ENCODE results near the gene TMEM273.

TMEM273 gene

GRCh38 chr10:49135575-49136313 lies 52.4 kb downstream of the TMEM273 start:
- no peak overlapping the region for H3K4me3 ChIP-seq (ENCODE audit: low read length)
- no peaks in the 10 kb centered on the region for H3K4me1 ChIP-seq (ENCODE audit: insufficient read depth, low read length)
- no peak overlapping the region for H3K9ac ChIP-seq (ENCODE audit: low read depth, low read length)
- no peaks in the 10 kb centered on the region for H3K27me3 ChIP-seq (ENCODE audit: insufficient read depth, low read length)
- H3K36me3 ChIP-seq (ENCODE audit: insufficient read depth, low read length) = no peaks in the 10 kb centered on the region
- WGBS = 94% methylated on average over 6 of the region's 9 CpGs
- H3K27ac ChIP-seq (ENCODE audit: low read depth, low read length) = no peak overlapping the region
- H3K9me3 ChIP-seq (ENCODE audit: insufficient read depth, low read depth, low read length) = no peaks in the 10 kb centered on the region

- 97% methylated on average over 3 of the region's 3 CpGs for WGBS
- Histone ChIP-seq H3K27me3 (ENCODE audit: insufficient read depth, low read length) (no peaks in the 10 kb centered on the region), H3K4me3 (ENCODE audit: low read length) (no peak overlapping the region), H3K27ac (ENCODE audit: low read depth, low read length) (no peak overlapping the region), H3K9me3 (ENCODE audit: insufficient read depth, low read depth, low read length) (no peaks in the 10 kb centered on the region), H3K4me1 (ENCODE audit: insufficient read depth, low read length) (no peaks in the 10 kb centered on the region), H3K9ac (ENCODE audit: low read depth, low read length) (no peak overlapping the region), H3K36me3 (ENCODE audit: insufficient read depth, low read length) (no peaks in the 10 kb centered on the region)
Measured at GRCh38 chr10:49134327-49134726, 53.9 kb downstream of the TMEM273 start.

GRCh38 chr10:49133706-49134248 lies 54.4 kb downstream of the TMEM273 start, which contains the start of gene FAM170B:
Gene FAM170B (minus strand): TSS chr10:49134021. CDS start chr10:49133918, 103 bp downstream.
- Histone ChIP-seq H3K27me3 (ENCODE audit: insufficient read depth, low read length) (no peaks in the 10 kb centered on the region), H3K9ac (ENCODE audit: low read depth, low read length) (no peak within 1 kb of the TSS), H3K9me3 (ENCODE audit: insufficient read depth, low read depth, low read length) (no peaks in the 10 kb centered on the region), H3K4me1 (ENCODE audit: insufficient read depth, low read length) (no peaks in the 10 kb centered on the region), H3K4me3 (ENCODE audit: low read length) (no peak within 1 kb of the TSS), H3K27ac (ENCODE audit: low read depth, low read length) (no peak within 1 kb of the TSS), H3K36me3 (ENCODE audit: insufficient read depth, low read length) (no peaks in the 10 kb centered on the region)
- WGBS = 95% methylated on average over 5 of the region's 5 CpGs

GRCh38 chr10:49132362-49132737 lies 55.8 kb downstream of the TMEM273 start:
- H3K9ac ChIP-seq (ENCODE audit: low read depth, low read length) = no peak overlapping the region
- no peaks in the 10 kb centered on the region for H3K4me1 ChIP-seq (ENCODE audit: insufficient read depth, low read length)
- 97% methylated on average over 2 of the region's 2 CpGs for WGBS
- H3K27me3 ChIP-seq (ENCODE audit: insufficient read depth, low read length) = no peaks in the 10 kb centered on the region
- no peaks in the 10 kb centered on the region for H3K36me3 ChIP-seq (ENCODE audit: insufficient read depth, low read length)
- no peak overlapping the region for H3K4me3 ChIP-seq (ENCODE audit: low read length)
- no peak overlapping the region for H3K27ac ChIP-seq (ENCODE audit: low read depth, low read length)
- no peaks in the 10 kb centered on the region for H3K9me3 ChIP-seq (ENCODE audit: insufficient read depth, low read depth, low read length)

- Histone ChIP-seq H3K36me3 (ENCODE audit: insufficient read depth, low read length) (no peaks in the 10 kb centered on the region), H3K9ac (ENCODE audit: low read depth, low read length) (no peak overlapping the region), H3K4me1 (ENCODE audit: insufficient read depth, low read length) (no peaks in the 10 kb centered on the region), H3K27me3 (ENCODE audit: insufficient read depth, low read length) (no peaks in the 10 kb centered on the region), H3K9me3 (ENCODE audit: insufficient read depth, low read depth, low read length) (no peaks in the 10 kb centered on the region), H3K4me3 (ENCODE audit: low read length) (no peak overlapping the region), H3K27ac (ENCODE audit: low read depth, low read length) (no peak overlapping the region)
- 95% methylated on average over 37 of the region's 37 CpGs for WGBS
Measured at GRCh38 chr10:49131507-49132361, 56.5 kb downstream of the TMEM273 start.

- no peak overlapping the region for H3K9ac ChIP-seq (ENCODE audit: low read depth, low read length)
- H3K9me3 ChIP-seq (ENCODE audit: insufficient read depth, low read depth, low read length) = no peaks in the 10 kb centered on the region
- H3K27ac ChIP-seq (ENCODE audit: low read depth, low read length) = no peak overlapping the region
- H3K4me3 ChIP-seq (ENCODE audit: low read length) = no peak overlapping the region
- no peaks in the 10 kb centered on the region for H3K27me3 ChIP-seq (ENCODE audit: insufficient read depth, low read length)
- 94% methylated on average over 1 of the region's 1 CpG for WGBS
- no peaks in the 10 kb centered on the region for H3K4me1 ChIP-seq (ENCODE audit: insufficient read depth, low read length)
- H3K36me3 ChIP-seq (ENCODE audit: insufficient read depth, low read length) = no peaks in the 10 kb centered on the region
Measured at GRCh38 chr10:49129376-49129775, 58.8 kb downstream of the TMEM273 start.

GRCh38 chr10:49128854-49129253 lies 59.3 kb downstream of the TMEM273 start:
- WGBS = 93% methylated on average over 4 of the region's 4 CpGs
- no peaks in the 10 kb centered on the region for H3K4me1 ChIP-seq (ENCODE audit: insufficient read depth, low read length)
- no peaks in the 10 kb centered on the region for H3K27me3 ChIP-seq (ENCODE audit: insufficient read depth, low read length)
- H3K36me3 ChIP-seq (ENCODE audit: insufficient read depth, low read length) = no peaks in the 10 kb centered on the region
- H3K4me3 ChIP-seq (ENCODE audit: low read length) = no peak overlapping the region
- H3K9me3 ChIP-seq (ENCODE audit: insufficient read depth, low read depth, low read length) = no peaks in the 10 kb centered on the region
- H3K27ac ChIP-seq (ENCODE audit: low read depth, low read length) = no peak overlapping the region
- H3K9ac ChIP-seq (ENCODE audit: low read depth, low read length) = no peak overlapping the region

- WGBS = 93% methylated on average over 7 of the region's 7 CpGs
- no peaks in the 10 kb centered on the region for H3K36me3 ChIP-seq (ENCODE audit: insufficient read depth, low read length)
Measured at GRCh38 chr10:49123981-49124950, 63.9 kb downstream of the TMEM273 start.

GRCh38 chr10:49120911-49121310 lies 67.3 kb downstream of the TMEM273 start:
- Histone ChIP-seq H3K9ac (ENCODE audit: low read depth, low read length) (no peak overlapping the region), H3K36me3 (ENCODE audit: insufficient read depth, low read length) (no peaks in the 10 kb centered on the region), H3K27ac (ENCODE audit: low read depth, low read length) (no peak overlapping the region), H3K27me3 (ENCODE audit: insufficient read depth, low read length) (0 out of 2 replicates have a peak, but pooled peaks cover 2% of the 10 kb centered on the region), H3K4me3 (ENCODE audit: low read length) (no peak overlapping the region), H3K9me3 (ENCODE audit: insufficient read depth, low read depth, low read length) (no peaks in the 10 kb centered on the region), H3K4me1 (ENCODE audit: insufficient read depth, low read length) (no peaks in the 10 kb centered on the region)
- WGBS = 95% methylated on average over 3 of the region's 3 CpGs

More at GRCh38 chr10:49123981-49124950, 63.9 kb downstream of the TMEM273 start:
- H3K4me3 ChIP-seq (ENCODE audit: low read length) = no peak overlapping the region
- no peak overlapping the region for H3K27ac ChIP-seq (ENCODE audit: low read depth, low read length)
- H3K9me3 ChIP-seq (ENCODE audit: insufficient read depth, low read depth, low read length) = no peaks in the 10 kb centered on the region
- no peak overlapping the region for H3K9ac ChIP-seq (ENCODE audit: low read depth, low read length)
- no peaks in the 10 kb centered on the region for H3K4me1 ChIP-seq (ENCODE audit: insufficient read depth, low read length)
- no peaks in the 10 kb centered on the region for H3K27me3 ChIP-seq (ENCODE audit: insufficient read depth, low read length)

GRCh38 chr10:49119746-49120145 lies 68.4 kb downstream of the TMEM273 start:
- Histone ChIP-seq H3K27ac (ENCODE audit: low read depth, low read length) (no peak overlapping the region), H3K9me3 (ENCODE audit: insufficient read depth, low read depth, low read length) (no peaks in the 10 kb centered on the region), H3K4me1 (ENCODE audit: insufficient read depth, low read length) (no peaks in the 10 kb centered on the region), H3K9ac (ENCODE audit: low read depth, low read length) (no peak overlapping the region), H3K4me3 (ENCODE audit: low read length) (no peak overlapping the region), H3K36me3 (ENCODE audit: insufficient read depth, low read length) (no peaks in the 10 kb centered on the region), H3K27me3 (ENCODE audit: insufficient read depth, low read length) (peaks cover 9% of the 10 kb centered on the region)
- 34% methylated on average over 2 of the region's 3 CpGs for WGBS

Measured in HUES64 (cell line).